Renal cortex interstitium (tissue), 11 donors: Measurements from ENCODE around the gene NTM. TPM values are rescaled to one million over a fixed set of nuclear protein-coding genes. Genes with fewer than 3 reads are reported as not detected.

ENCODE experiments used
- DNase-seq, 11 donors: peaks; one replicate each; pipeline ENCODE4 v3.0.0-alpha.2; 2013; ENCODE audit warnings: low read depth in 9 of 11, low spot score in 4 of 11; ENCODE audit errors: extremely low read depth in 1 of 11
- polyA plus RNA-seq, 3 donors: library from polyadenylated mRNA; unstranded; fragments of 120-200 nt; gene quantifications; one replicate each; pipeline ENCODE4 v1.2.1, GENCODE V29; 2013; ENCODE audit not compliant: insufficient read length in 3 of 3

NTM gene
- polyA plus RNA-seq, 3 donors: 40.5 to 45.1 (median 43.9) TPM

DNA sequence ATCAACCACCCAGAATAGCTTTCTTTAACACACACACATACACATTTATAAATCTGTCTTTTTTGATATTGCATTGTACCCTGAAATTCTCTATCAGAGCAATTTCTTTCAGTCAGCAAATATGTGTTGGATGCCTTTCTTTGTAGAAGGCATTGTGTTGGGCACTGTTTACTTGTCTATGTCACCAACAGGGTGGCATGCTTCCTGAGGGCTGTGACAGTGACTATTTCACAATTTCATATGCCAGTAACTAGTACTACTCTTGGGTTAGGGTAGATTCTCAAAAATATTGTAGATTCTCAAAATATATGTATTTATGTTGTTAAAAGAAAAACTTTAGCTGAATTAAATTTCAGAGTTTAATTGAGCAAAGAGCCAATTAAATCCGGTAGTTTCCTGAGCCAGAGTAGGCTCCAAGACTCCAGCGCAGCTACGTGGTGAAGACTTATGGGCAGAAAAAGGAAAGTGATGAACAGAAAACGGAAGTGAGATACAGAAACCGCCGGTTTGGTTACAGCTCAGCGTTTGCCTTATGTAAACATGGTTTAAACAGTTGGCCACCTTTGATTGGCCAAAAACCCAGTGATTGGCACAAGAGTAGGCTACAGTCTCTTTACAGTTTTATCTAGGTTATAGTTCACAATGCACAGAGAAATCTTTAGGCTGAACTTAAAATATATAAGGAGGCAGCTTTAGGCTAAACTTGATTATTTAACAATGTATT, 723.3 kb downstream of the NTM start:
- DNase-seq: no peak

DNA sequence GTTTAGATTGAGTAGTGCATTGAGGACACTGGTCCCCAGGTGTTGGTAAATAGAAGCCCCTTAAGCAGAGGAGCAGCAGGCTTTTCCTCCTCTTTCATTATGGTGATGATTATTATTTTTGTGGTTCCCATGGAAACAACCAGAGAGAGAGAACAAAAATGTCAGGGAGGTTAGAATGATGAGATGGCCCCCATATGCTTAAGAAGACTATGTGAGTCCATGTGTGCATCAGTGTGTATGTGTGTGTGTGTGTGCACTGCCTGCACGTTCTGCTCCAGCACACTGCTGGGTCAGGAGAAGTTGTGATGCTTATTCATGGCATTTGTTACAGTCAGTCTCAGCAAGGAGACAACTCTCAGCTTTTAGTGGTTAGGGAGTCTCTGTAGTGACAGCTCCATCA, 724.2 kb downstream of the NTM start:
- DNase-seq: peak in 1 of 11 donors; percentile 12

DNA sequence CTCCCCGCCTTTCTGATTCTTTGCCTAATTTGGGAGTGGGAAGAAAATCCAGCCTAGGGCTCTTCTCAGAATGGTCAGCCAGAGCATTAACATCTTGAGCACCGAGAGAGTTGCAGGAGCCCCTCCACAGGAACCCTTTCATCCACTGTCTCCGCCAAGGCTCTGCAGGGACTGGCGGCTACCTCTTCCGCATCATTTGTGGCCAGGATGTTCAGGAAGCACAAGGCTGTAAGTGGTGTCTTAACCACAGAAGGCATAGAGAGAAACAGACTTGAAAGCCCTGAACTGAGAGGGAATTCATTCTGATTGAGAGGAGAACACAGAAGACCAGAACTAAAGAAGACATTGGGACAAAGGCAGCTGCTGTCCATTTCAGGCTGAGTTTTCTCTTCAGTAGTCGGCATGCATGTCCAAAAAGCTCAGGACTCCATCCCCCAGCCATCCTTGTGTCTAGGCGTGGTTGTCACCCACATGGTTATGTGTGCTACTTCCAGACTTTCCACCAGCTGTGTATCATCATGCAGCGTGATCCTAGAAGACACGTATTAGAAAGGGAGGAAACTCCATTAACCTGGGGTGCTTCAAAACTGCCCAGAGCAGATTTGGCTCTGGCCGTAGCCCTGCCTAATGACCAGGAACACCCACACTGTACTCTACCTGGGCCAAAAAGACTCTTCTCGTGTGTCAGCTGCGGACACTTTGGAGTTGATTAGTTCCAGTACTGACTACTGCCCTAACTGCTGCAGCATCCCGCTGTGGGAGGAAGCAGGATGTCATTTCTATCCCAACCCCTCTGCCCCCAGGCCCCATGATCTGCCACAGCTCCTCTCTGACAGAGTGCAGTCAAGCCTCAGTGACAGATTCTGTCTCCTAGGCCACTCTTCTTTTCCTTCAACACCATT, 725.1 kb downstream of the NTM start:
- peak in 1 of 11 donors; percentile 20 for DNase-seq

DNA sequence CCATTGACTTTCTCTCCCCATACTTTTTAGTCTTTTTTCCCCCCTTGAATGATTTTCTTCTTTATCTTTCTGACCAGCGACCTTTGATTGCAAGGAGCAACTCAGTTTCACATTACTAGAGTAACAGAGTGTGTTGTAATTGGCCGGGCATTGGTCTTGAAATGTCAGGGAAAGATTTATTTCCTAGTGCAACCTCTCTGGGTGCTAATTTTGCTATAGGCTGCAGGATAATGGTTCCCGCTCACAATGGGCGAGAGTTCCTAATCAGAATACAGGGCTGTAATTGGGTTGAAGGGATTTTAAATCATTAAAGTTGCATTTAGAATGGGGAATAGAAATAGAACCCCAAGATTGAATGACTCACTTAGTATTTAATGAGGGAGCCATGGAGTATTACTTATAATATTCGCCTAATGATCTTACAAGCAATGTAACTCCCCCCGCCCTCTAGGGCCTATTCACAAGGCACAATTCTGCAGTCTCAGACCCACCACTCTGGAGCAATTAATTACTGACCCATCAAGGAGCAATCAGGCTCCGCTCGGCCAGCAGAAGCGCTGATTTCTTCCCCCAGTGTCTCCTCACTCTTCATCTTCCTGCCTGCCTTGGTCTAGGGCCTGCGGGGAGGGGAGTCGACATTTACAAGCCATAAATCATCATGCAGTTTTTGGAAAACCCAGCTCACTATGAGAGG, 725.9 kb downstream of the NTM start:
- no peak for DNase-seq

DNA sequence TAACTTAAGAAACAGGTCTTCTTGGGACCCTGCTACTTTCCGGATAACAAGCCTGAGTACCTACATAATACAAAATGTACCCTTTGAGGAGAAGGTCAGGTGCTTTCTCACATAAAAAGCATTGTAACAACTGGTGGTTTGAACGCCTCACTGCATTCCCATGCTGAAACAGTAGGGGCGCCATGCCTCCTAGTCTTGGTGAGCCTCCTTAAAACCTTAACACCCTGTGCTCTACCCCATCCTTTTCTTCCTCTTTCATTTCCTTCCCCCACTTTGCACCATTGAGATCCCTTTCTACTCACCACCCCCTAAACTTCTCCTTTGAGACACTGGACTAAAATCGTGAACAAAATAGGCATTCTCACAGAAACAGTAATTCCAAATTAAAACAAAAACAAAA, 729.3 kb downstream of the NTM start:
- no peak for DNase-seq

DNA sequence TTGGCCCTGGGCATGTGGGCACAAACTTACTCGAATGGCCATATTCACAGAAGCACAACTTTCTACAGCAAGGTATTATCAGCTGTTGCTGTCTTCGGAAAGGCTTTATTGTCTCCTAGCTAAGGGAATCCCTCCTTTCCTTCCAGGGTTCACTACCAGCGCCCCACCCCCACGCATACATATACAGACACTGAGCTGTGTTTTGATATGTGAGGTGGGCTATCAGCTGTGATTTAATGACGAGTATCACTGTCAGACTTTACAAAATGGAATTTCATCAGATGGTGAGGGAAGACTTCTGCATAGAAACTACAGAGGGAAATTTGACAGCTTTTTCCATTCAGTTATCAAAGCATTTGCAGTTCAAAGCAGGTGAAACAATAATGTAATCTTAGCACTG, 730.2 kb downstream of the NTM start:
- no peak for DNase-seq

DNA sequence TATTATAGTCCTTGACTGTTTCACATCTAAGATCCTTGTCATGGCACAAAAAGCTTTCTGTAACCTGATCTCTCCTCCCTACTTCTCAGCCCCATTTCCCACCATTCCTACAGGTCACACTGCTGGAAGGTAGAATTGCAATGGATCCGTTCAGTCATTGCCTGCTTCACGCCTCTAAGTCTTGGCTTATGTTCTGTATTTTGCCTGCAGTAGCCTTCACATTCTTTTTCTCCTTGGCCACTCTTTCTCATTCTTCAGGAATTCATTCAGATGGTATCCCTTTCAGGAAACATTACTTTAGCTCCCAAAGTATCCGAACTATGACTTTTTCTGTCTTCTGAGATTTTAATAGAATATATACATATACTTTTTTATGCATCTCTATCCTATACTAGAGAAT, 731.5 kb downstream of the NTM start:
- no peak for DNase-seq

DNA sequence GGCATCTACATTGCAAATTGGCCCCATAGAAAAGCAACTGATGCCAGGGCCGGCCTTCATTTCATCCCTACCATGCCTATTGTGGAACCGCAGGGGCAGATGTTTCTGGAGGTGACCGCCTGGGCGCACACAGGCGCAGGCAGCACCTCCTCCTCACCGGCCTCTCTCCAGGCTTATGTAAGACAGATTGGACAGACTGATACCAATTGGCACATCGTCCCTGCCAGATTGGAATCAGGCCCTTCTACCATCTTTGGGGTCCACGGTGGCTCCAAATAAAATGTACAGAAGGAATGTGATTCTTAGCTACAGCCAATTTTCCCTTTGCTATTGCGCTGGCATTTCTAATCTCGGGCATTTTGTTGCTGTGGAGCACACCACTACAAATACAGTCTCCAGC, 732.6 kb downstream of the NTM start:
- DNase-seq: no peak

DNA sequence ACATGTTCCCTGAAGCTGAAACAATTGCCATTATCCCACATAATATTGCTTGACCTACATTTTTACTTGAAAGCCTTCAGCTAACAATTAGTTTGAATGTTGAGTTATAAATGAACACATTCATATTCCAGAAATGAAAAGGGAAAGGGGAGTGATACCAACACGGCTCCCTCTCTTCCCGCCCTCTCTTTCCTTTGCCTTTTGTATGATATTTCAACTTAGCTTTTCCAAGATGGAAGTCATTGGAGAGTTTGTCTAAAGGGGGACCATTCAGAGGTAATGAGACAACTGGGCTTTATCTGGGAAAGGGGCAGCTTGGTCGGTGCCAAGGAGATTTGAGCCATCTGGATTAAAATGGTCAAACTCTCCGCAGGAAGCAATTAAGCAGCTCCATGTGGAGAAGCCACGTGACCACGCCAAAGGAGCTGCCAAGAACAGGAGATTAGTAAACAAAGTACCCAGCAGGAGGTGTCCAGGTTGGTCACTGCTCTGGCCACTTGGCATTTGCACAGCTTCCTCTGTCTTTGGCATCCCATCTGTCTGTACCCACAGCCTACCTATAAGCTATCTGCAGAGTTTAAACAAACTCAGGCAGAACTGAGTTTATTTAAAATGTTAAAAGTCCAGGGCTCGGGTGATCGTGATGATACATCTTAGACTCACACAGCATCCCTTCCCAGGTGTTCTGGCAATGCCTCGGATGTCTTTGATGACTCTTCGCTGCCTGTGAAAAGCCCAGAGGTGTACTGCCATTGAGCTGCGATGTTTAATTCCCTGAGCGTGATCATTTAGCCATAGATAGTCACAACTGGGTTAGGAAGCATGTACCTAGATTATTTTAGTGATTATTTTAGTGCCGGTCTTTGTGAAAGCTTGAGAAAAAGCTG, 735.9 kb downstream of the NTM start:
- no peak for DNase-seq

DNA sequence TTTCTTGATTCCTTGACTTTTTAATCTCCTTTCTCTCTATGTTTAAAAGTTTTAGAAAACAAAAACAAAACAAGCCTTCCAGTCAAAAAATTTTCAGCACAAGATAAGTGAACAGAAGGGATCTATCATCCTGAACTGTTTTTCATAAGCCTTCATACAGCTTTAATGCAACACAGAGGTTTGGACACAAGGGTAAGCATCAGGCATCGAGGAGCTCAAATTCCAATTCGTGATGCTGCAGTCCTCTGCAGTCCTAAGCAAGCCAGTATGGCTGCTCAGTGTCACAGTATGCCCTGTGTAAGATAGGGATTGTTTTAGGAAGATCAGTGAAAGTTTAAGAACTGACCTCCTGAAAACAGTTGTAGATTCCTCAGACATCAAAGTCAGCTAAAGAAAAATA, 740.9 kb downstream of the NTM start:
- DNase-seq: no peak

DNA sequence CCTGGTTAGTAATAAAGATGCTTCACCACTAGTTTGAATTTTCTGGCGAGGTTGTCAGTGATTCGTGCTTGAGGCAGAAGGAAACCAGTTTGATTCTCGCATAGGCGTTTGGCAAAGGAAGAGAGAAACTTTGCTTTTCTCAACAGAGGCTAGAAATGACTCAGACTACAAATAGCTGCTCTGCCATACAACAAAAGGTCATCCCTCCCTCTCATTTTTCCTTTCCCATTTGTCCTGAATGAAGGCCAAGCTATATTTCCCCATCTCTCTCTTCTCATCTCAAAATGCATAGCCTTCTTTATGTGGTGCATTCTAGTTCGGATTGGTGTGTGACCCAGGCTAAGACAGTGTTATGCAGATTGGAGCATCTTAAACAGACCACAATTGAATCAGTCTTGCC, 741.4 kb downstream of the NTM start:
- no peak for DNase-seq

DNA sequence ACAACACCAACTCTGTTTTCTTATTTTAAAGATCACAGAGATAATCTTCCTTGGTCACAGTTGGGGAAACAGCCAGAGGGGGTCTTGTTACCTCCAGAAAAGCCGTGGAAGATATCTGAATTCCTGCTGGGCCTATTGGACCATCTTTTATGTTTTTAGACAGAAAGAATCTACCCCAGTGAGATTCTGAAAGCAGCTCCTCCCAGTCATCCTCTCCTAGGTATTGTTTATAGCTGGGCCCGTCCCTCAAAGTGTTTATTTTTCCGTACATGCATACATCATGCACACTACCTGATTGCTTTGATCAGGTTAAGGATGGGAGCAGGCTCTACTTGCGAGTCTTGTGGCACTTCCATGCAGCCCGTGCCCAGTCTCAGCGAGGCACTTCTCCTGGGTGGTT, 742.4 kb downstream of the NTM start:
- DNase-seq: no peak

DNA sequence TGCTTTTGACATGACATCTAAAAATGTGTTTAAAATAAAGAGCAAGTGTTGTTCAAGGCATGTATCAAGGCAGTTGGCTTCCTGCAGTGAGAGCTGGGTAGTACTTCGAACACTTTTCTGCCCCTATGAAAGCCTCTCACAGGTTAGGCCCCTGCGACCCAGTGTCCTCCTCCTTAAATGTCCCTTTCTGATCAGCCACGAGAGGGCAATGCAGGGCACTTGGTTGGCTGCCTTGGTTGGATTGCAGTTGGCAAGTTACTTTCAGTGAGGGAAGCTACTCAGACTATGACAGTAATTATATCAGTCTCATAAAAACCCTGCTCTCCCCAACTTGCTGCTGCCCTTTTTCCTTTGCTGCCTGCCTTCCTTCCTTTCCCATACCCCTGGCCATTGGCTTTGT, 743.8 kb downstream of the NTM start:
- DNase-seq: no peak

DNA sequence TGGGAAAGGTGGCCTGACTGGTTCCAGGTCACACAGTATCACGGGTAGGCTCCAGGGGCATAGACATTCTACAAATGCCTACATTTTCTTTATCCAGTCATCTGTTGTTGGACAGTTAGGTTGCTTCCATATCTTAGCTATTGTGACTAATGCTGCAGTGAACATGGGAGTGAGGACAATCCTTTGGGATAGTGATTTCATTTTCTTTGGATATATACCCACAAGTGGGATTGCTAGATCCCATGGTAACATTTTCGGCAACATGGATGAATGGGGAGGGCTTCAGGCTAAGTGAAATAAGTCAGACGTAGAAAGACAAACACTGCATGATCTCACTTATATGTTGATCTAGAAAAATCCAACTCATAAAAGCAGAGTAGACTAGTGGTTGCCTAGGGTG, 744.3 kb downstream of the NTM start:
- no peak for DNase-seq

DNA sequence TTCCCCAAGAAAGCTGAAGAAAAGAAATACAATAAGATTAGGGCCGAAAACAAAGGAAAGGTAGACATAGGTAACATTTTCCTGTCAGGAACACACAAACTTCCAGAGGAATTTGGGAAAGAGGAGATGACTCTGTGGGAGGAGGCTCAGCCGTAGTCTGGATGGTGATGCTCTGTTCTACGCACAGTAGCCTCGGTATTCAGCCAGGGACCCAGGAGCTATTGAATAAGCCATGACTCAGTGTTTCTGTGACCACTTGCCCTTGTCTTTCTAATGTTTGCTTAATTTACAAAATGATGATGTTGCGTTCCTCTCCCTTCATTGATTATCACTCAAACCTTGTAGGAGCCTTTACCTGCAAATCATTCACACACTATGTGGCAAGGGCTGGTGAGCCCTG, 745.0 kb downstream of the NTM start:
- DNase-seq: no peak

DNA sequence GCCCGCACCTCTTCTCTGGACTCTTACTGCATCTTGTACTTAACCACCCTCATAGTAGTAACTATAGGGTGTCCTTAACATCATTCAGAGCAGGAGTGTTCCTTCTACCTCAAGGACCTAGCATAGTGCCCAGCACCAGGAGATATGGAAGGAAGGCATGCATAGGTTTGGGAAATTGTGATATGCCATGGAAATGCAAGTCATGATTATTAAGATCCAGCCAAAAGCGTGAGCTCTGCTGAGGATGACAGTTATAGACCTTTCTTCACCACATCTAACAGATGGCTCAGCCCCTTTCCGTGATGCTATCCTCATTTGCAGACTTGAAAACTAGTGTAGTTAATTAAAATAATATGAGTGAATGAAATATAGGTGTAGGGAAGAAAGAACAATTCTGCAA, 746.1 kb downstream of the NTM start:
- no peak for DNase-seq

DNA sequence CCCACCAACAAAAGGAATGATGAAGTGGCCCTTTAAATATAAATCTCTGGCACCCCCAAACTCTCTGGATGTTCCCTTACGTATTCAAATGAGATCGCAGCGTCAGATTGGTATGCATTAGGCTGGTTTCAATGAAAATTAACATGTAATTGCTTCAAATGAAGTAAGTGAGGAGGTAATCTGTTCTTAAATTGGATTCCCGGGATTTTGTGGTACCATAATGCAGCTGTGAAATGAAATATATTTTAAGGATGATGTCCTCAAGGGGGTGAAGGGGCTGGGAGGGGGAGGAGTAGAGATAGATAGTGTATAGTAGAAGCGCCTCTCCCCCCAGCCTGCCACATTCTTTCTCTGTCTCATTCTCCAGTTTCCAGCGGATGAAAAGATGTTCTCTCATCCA, 748.2 kb downstream of the NTM start:
- no peak for DNase-seq

DNA sequence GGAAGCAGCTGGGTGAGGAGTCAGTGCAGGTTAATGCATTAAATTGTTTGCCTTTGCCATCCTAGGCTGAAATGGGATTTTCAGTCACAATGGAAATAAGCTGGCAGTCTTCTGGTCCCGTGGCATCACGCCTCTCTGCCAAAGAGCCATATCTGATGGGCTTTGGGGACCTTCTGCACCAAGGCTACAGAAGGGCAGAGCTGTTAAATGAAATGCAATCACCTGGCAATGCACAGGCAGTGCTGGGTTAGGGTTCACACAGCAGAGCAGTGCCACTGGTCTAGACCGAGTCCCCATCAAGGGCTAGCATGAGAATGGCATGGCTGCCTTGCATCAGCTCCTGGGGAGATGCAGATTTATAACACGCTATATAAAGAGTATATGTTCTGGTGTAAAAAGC, 749.2 kb downstream of the NTM start:
- DNase-seq: no peak

DNA sequence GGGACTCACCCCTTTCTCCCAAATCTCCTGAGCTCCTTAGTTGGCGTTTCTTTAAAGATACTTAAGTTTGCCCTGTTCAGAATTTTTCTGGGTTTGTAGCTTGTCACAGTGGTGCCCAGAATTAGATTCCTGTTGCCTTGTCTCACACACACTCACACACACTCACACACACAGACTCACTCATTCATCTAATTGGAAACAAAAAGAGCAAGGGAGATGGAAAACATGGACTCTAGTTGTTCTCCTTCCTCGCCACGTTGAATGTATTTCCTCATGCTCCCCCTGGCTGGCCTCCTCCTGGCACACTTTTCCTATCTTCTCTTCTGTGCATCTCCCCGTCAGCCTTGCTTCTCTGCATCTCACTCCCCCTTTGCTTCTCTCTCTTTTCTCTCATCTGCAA, 752.3 kb downstream of the NTM start:
- no peak for DNase-seq
